Measurements from ENCODE around the gene DUSP10.

DNA sequence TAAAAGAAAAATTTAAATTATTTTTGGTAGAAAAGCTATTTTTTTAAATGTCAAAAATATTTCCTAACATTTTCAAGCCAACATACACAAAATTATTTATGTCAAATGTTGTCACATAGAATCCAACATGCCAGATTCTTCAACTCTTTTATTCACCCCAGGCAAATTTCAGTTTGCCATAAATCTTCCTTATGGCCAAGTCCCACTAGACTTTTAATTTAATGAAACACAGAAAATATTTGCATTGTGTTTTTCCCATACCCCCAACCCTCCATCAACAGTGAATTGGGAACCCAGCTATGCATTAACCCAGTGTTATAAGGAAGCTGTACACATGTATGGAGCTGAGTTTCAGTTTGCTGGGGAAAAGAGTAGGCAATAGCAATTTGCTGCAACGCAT lies 41.4 kb downstream of the DUSP10 start:
- TF ChIP-seq CTCF (conservative IDR thresholded peaks at IDR 0.05; ENCODE audit: low read length), result no peak
- no peak for TF ChIP-seq EZH2phosphoT487 (IDR thresholded peaks at IDR 0.05; ENCODE audit: borderline replicate concordance, low read depth, low read length)

All from OCI-LY7 (cell line).